Osteoblast (primary cell): ENCODE measurements around the gene PTH2. TPM values are rescaled to one million over a fixed set of nuclear protein-coding genes. Genes with fewer than 3 reads are reported as not detected.

ENCODE experiments used
- DNase-seq: peaks from one replicate; pipeline ENCODE4 v3.0.0; 2011; ENCODE audit warnings: low spot score, mixed read lengths; ENCODE audit not compliant: insufficient read length; ENCODE audit errors: missing footprints
- H2AFZ ChIP-seq: 2 replicates; pipeline ENCODE4 v1.6.0; 2011; ENCODE audit warnings: mild to moderate bottlenecking, low read length
- H3K27ac ChIP-seq: 2 replicates; pipeline ENCODE4 v1.5.1; 2011; ENCODE audit warnings: mild to moderate bottlenecking, low read depth, low read length, moderate library complexity
- H3K27me3 ChIP-seq: 2 replicates; pipeline ENCODE4 v1.6.0; 2012; ENCODE audit warnings: mild to moderate bottlenecking, control low read depth, inconsistent platforms, low read length, moderate library complexity; ENCODE audit not compliant: insufficient read depth
- H3K36me3 ChIP-seq: 2 replicates; pipeline ENCODE4 v1.5.1; 2011; ENCODE audit warnings: mild to moderate bottlenecking, low read length, control low read depth, moderate library complexity; ENCODE audit not compliant: insufficient read depth
- H3K4me1 ChIP-seq: 2 replicates; pipeline ENCODE4 v1.5.1; 2011; ENCODE audit warnings: mild to moderate bottlenecking, low read length, control low read depth, moderate library complexity; ENCODE audit not compliant: insufficient read depth
- H3K4me2 ChIP-seq: 2 replicates; pipeline ENCODE4 v1.6.0; 2011; ENCODE audit warnings: mild to moderate bottlenecking, low read length; ENCODE audit not compliant: insufficient read depth
- H3K4me3 ChIP-seq: fragments of 200-600 bp; sonication (generic); 3 replicates; pipeline ENCODE4 v1.5.1; 2012; ENCODE audit warnings: mild to moderate bottlenecking, low read length, inconsistent platforms; ENCODE audit not compliant: insufficient read depth
- H3K79me2 ChIP-seq: 2 replicates; pipeline ENCODE4 v1.6.0; 2012; ENCODE audit warnings: mild to moderate bottlenecking, low read length, control low read depth, inconsistent platforms; ENCODE audit not compliant: insufficient read depth
- H3K9me3 ChIP-seq: 2 replicates; pipeline ENCODE4 v1.5.1; 2011; ENCODE audit warnings: low read depth, low read length, control low read depth
- H4K20me1 ChIP-seq: 2 replicates; pipeline ENCODE4 v1.6.0; 2012; ENCODE audit warnings: mild to moderate bottlenecking, low read length, control low read depth; ENCODE audit not compliant: insufficient read depth
- CTCF ChIP-seq: IDR thresholded peaks from 2 replicates; pipeline ENCODE4 v1.5.1; 2011; ENCODE audit warnings: mild to moderate bottlenecking, low read depth, low read length, moderate library complexity; ENCODE audit errors: extremely low read depth
- total RNA-seq: library from RNA; depleted of rRNA; stranded (reverse); fragments of >200 nt; gene quantifications from 2 replicates; pipeline ENCODE4 v1.2.3, GENCODE V29; 2012

PTH2 gene
- total RNA-seq, 1 donor = not detected

DNA sequence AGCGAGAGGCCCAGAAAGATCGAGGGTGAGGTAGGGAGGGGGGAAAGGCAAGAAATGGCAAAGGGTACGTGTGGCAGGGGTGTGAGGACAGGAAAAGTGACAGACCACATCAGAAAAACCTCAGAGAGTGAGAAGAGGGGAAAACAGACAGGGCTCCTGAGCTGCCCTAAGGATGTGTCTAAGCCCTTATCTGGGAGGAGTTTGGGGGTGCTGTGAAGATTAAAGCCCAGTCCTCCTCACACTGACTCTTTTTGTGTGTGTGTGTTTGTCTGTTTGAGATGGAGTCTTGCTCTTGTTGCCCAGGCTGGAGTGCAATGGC lies 703 bp upstream of the PTH2 start:
- H3K27me3 ChIP-seq = peaks cover 96% of the 10 kb centered on the region
- no peaks in the 10 kb centered on the region for H3K79me2 ChIP-seq
- DNase-seq = no peak
- H3K9me3 ChIP-seq = no peaks in the 10 kb centered on the region
- no peaks in the 10 kb centered on the region for H3K36me3 ChIP-seq
- no peak overlapping the region for H3K27ac ChIP-seq
- H3K4me1 ChIP-seq = no peaks in the 10 kb centered on the region
- peaks cover 3% of the 10 kb centered on the region for H4K20me1 ChIP-seq
- H3K4me3 ChIP-seq = no peak overlapping the region
- H3K4me2 ChIP-seq = no peak overlapping the region
- no peak overlapping the region for H2AFZ ChIP-seq
- TF ChIP-seq CTCF = no peak

- DNase-seq = peak; percentile 84
- no peaks in the 10 kb centered on the region for H3K4me1 ChIP-seq
- peak overlapping the region; percentile 22 for H3K4me3 ChIP-seq
- no peaks in the 10 kb centered on the region for H3K79me2 ChIP-seq
- H3K36me3 ChIP-seq = no peaks in the 10 kb centered on the region
- H2AFZ ChIP-seq = no peak overlapping the region
- H3K27me3 ChIP-seq = peaks cover 96% of the 10 kb centered on the region
- H3K27ac ChIP-seq = no peak overlapping the region
- H4K20me1 ChIP-seq = peaks cover 3% of the 10 kb centered on the region
- H3K4me2 ChIP-seq = peak overlapping the region; percentile 48
- H3K9me3 ChIP-seq = no peaks in the 10 kb centered on the region
- TF ChIP-seq CTCF = no peak
Measured at GRCh38 chr19:49422407-49423070, 702 bp downstream of the PTH2 start.

- H3K4me2 ChIP-seq = no peak overlapping the region
- H3K36me3 ChIP-seq = no peaks in the 10 kb centered on the region
- H2AFZ ChIP-seq = no peak overlapping the region
- no peak overlapping the region for H3K4me3 ChIP-seq
- no peaks in the 10 kb centered on the region for H3K79me2 ChIP-seq
- no peaks in the 10 kb centered on the region for H3K9me3 ChIP-seq
- no peak for TF ChIP-seq CTCF
- H3K27me3 ChIP-seq = peaks cover 92% of the 10 kb centered on the region
- H3K4me1 ChIP-seq = no peaks in the 10 kb centered on the region
- peaks cover 3% of the 10 kb centered on the region for H4K20me1 ChIP-seq
- H3K27ac ChIP-seq = no peak overlapping the region
- peak; percentile 73 for DNase-seq
Measured at GRCh38 chr19:49421878-49422202, 1.4 kb downstream of the PTH2 start.

- Histone ChIP-seq H3K27ac (no peak overlapping the region), H3K9me3 (no peaks in the 10 kb centered on the region), H3K4me3 (peak overlapping the region; percentile 20), H3K4me1 (no peaks in the 10 kb centered on the region), H3K4me2 (peak overlapping the region; percentile 39), H4K20me1 (peaks cover 3% of the 10 kb centered on the region), H3K36me3 (no peaks in the 10 kb centered on the region), H2AFZ (no peak overlapping the region), H3K79me2 (no peaks in the 10 kb centered on the region), H3K27me3 (peaks cover 87% of the 10 kb centered on the region)
- DNase-seq = peak; percentile 97
- TF ChIP-seq CTCF = no peak
Measured at GRCh38 chr19:49421039-49421877, 2.0 kb downstream of the PTH2 start.
